PC-3 (cell line): ENCODE measurements around the gene ACTR6. TPM values are rescaled to one million over a fixed set of nuclear protein-coding genes. Genes with fewer than 3 reads are reported as not detected.
"Not testable (repeated sequence)": the region's sequence is repeated elsewhere in the genome, so short reads cannot be mapped to it uniquely, and the experiment has no call there.

Source experiments
- ATAC-seq: fragments of 200-7000 bp; cut with Tn5 transposase; 2 replicates; pipeline ENCODE4 v1.9.1; 2020; ENCODE audit warnings: mild to moderate bottlenecking, moderate library complexity
- BruUV-seq: library from RNA; stranded (reverse); fragments of 400-500 nt; replicated peaks from 2 replicates; lab custom pipeline; 2021; lab: Mats Ljungman, UMichigan
- CTCF ChIA-PET: fragments of 300-600 bp; sonication (Branson Sonifier 250); formaldehyde crosslinking; loops from one replicate; lab custom pipeline; 2022; ENCODE audit warnings: antibody characterized with exemption; lab: Charles Lee
- POLR2A ChIA-PET: fragments of 300-600 bp; sonication (Branson Sonifier 250); formaldehyde crosslinking; loops from one replicate; lab custom pipeline; 2022; ENCODE audit warnings: antibody characterized with exemption; ENCODE audit not compliant: unreplicated experiment; lab: Charles Lee
- DNase-seq: peaks from one replicate; pipeline ENCODE4 v3.0.0-alpha.2; 2015
- H2AFZ ChIP-seq: fragments of 300-600 bp; sonication (generic); 2 replicates; pipeline ENCODE4 v1.6.0; 2016; ENCODE audit warnings: antibody characterized with exemption, low read length
- H3F3A ChIP-seq: fragments of 300-600 bp; sonication (generic); one replicate; pipeline ENCODE4 v1.6.0; 2017; ENCODE audit warnings: antibody characterized with exemption, low read length, control low read depth, mild to moderate bottlenecking; ENCODE audit not compliant: unreplicated experiment
- H3K27ac ChIP-seq: fragments of 300-600 bp; sonication (generic); 2 replicates; pipeline ENCODE4 v1.5.1; 2016; ENCODE audit warnings: mild to moderate bottlenecking, low read length
- H3K27me3 ChIP-seq: fragments of 300-600 bp; sonication (generic); 2 replicates; pipeline ENCODE4 v1.6.1; 2016; ENCODE audit warnings: low read length, mixed read lengths
- H3K36me3 ChIP-seq: fragments of 300-600 bp; sonication (generic); 2 replicates; pipeline ENCODE4 v1.6.1; 2016; ENCODE audit warnings: low read depth, mixed run types, low read length, mixed read lengths
- H3K4me1 ChIP-seq: fragments of 300-600 bp; sonication (generic); 2 replicates; pipeline ENCODE4 v1.5.1; 2016; ENCODE audit warnings: low read length; ENCODE audit not compliant: insufficient read depth
- H3K4me2 ChIP-seq: fragments of 300-600 bp; sonication (generic); 2 replicates; pipeline ENCODE4 v1.6.0; 2016; ENCODE audit warnings: low read length
- H3K4me3 ChIP-seq: fragments of 300-600 bp; sonication (generic); 2 replicates; pipeline ENCODE4 v1.5.1; 2016; ENCODE audit warnings: mild to moderate bottlenecking, low read length, mixed read lengths
- H3K79me2 ChIP-seq: fragments of 300-600 bp; sonication (generic); 2 replicates; pipeline ENCODE4 v1.6.1; 2017; ENCODE audit warnings: low read length, mixed read lengths
- H3K9ac ChIP-seq: fragments of 300-600 bp; sonication (generic); 2 replicates; pipeline ENCODE4 v1.6.0; 2016; ENCODE audit warnings: mild to moderate bottlenecking, low read length
- H3K9me2 ChIP-seq: fragments of 300-600 bp; sonication (generic); replicated peaks from 2 replicates; pipeline ENCODE4 v1.6.1; 2016; ENCODE audit warnings: mixed run types, low read length, mixed read lengths
- H3K9me3 ChIP-seq: fragments of 300-600 bp; sonication (generic); 2 replicates; pipeline ENCODE4 v1.6.1; 2016; ENCODE audit warnings: low read length, mixed read lengths
- H4K20me1 ChIP-seq: fragments of 300-600 bp; sonication (generic); 2 replicates; pipeline ENCODE4 v1.6.1; 2016; ENCODE audit warnings: low read length, mixed read lengths
- EZH2 ChIP-seq: fragments of 300-600 bp; sonication (generic); IDR thresholded peaks from one replicate; pipeline ENCODE4 v1.6.1; 2017; ENCODE audit warnings: antibody characterized with exemption, mild to moderate bottlenecking, low read length; ENCODE audit not compliant: unreplicated experiment
- EZH2phosphoT487 ChIP-seq: fragments of 300-600 bp; sonication (generic); IDR thresholded peaks from 2 replicates; pipeline ENCODE4 v1.6.1; 2018; ENCODE audit warnings: mild to moderate bottlenecking, antibody characterized with exemption, low read length, borderline replicate concordance
- intact Hi-C: fragments of 100-400 bp; cut with micrococcal nuclease; formaldehyde crosslinking; loops from 2 replicates; pipeline ENCODE4 v1.9.0; 2023
- total RNA-seq: library from RNA; depleted of rRNA; stranded (reverse); fragments of >200 nt; gene quantifications from 2 replicates; pipeline ENCODE4 v1.2.3, GENCODE V29; 2014
- TF ChIP-seq, protein P1 (sequence below): fragments of 300-600 bp; sonication (generic); conservative IDR thresholded peaks from 2 replicates; pipeline ENCODE4 v1.5.1; 2017; ENCODE audit warnings: antibody characterized with exemption, low read depth, mild to moderate bottlenecking, low read length

The ACTR6 gene
- total RNA-seq, 1 experiment from 2014 or later, result 21.2 TPM

DNA sequence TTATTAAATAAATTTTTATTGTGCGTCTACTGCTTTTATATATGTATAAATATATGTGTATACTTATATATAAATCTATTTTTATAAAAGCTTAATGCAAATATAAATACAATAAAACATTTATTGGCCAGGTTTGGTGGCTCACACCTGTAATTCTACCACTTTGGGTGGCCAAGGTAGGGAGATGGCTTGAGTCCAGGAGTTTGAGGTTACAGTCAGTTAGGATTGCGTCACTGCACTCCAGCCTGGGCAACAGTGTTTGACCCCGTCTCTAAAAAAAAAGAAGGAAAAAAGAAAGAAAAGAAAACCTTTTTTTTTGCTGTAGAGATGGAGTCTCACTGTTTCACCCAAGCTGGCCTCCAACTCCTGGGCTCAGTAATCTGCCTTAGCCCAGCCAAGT lies 20.9 kb downstream of the ACTR6 start:
- Histone ChIP-seq H3K9me2 (no peaks in the 10 kb centered on the region), H3K4me3 (no peak overlapping the region), H4K20me1 (no peaks in the 10 kb centered on the region), H3K27me3 (no peaks in the 10 kb centered on the region), H3K4me2 (no peak overlapping the region), H3K27ac (no peak overlapping the region), H3K36me3 (peaks cover 15% of the 10 kb centered on the region), H3K79me2 (no peaks in the 10 kb centered on the region), H3F3A (no peaks in the 10 kb centered on the region), H3K4me1 (peaks cover 4% of the 10 kb centered on the region; the same call in 1 of the 2 replicates), H3K9ac (no peak overlapping the region), H3K9me3 (no peaks in the 10 kb centered on the region), H2AFZ (no peak overlapping the region)
- intact Hi-C loops, result loop anchor here (5.0 to 10.0 kb wide), 2 partner anchors 59 to 237 kb away; partner anchors contain the start of gene ANKS1B
- BruUV-seq, result no TSS peak
- ChIA-PET CTCF (no interaction called here), POLR2A (no interaction called here)
- DNase-seq (peak; percentile 57), ATAC-seq (peak; percentile 11; the same call in 1 of the 2 replicates)
- TF ChIP-seq, protein P1, sequence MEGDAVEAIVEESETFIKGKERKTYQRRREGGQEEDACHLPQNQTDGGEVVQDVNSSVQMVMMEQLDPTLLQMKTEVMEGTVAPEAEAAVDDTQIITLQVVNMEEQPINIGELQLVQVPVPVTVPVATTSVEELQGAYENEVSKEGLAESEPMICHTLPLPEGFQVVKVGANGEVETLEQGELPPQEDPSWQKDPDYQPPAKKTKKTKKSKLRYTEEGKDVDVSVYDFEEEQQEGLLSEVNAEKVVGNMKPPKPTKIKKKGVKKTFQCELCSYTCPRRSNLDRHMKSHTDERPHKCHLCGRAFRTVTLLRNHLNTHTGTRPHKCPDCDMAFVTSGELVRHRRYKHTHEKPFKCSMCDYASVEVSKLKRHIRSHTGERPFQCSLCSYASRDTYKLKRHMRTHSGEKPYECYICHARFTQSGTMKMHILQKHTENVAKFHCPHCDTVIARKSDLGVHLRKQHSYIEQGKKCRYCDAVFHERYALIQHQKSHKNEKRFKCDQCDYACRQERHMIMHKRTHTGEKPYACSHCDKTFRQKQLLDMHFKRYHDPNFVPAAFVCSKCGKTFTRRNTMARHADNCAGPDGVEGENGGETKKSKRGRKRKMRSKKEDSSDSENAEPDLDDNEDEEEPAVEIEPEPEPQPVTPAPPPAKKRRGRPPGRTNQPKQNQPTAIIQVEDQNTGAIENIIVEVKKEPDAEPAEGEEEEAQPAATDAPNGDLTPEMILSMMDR, result no peak
- TF ChIP-seq EZH2 (no peak), EZH2phosphoT487 (no peak)

DNA sequence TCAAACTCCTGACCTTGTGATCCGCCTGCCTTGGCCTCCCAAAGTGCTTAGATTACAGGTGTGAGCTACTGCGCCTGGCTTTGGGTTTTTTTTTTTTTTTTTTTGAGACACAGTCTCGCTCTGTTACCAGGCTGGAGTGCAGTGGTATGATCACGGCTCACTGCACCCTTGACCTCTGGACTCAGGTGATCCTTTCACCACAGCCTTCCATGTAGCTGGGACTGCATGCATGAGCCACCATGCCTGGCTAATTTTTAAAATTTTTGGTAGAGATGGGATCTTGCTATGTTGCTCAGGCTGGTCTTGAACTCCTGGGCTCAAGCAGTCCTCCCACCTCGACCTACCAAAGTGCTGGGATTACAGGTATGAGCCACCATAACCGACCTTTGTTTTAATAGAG lies 21.6 kb downstream of the ACTR6 start:
- H3K27me3 ChIP-seq, H2AFZ ChIP-seq, H3K79me2 ChIP-seq, POLR2A ChIA-PET, H3K27ac ChIP-seq, H3K4me3 ChIP-seq, H3K4me1 ChIP-seq, BruUV-seq, H3K9me2 ChIP-seq, ATAC-seq, H3K4me2 ChIP-seq, CTCF ChIA-PET, H3K9ac ChIP-seq, DNase-seq, H3K9me3 ChIP-seq, H4K20me1 ChIP-seq, H3F3A ChIP-seq: not testable (repeated sequence)
- intact Hi-C loops, result loop anchor here (5.0 to 10.0 kb wide), 2 partner anchors 60 to 237 kb away; partner anchors contain the start of gene ANKS1B
- H3K36me3 ChIP-seq, result peaks cover 15% of the 10 kb centered on the region

DNA sequence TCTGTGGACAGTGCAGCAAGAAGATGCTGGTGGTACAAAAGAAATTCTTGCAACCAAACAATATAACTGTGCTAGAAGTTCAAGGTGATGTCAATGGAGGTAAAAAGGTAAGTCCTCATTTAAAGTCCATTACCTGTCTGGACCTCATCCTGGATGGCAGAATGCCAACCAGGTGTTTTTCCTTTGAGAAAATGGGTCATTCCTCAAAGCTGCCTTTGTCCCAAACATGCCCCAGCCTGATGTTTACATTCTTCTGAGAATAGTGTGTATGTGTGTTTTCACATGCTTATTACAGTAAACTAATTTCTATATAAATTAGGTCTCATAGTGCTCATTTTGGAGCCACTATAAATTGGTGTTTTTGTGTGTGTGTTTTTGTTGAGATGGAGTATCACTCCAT lies 24.9 kb downstream of the ACTR6 start:
- peaks cover 15% of the 10 kb centered on the region for H3K4me1 ChIP-seq
- H3K36me3 ChIP-seq, result peaks cover 4% of the 10 kb centered on the region; the same call in 1 of the 2 replicates
- no peak overlapping the region for H3K27ac ChIP-seq
- H3K27me3 ChIP-seq, result no peaks in the 10 kb centered on the region
- no TSS peak for BruUV-seq
- H3K9me3 ChIP-seq, result no peaks in the 10 kb centered on the region
- no peak overlapping the region for H3K9ac ChIP-seq
- TF ChIP-seq, protein P1, result no peak
- TF ChIP-seq EZH2 (no peak), EZH2phosphoT487 (no peak)
- H2AFZ ChIP-seq, result no peak overlapping the region
- intact Hi-C loops, result loop anchor here (2.0 to 10.0 kb wide), 4 partner anchors 53 to 241 kb away; partner anchors contain the start of gene ANKS1B
- CTCF ChIA-PET, result no interaction called here
- ATAC-seq (no peak), DNase-seq (peak; percentile 12)
- no peaks in the 10 kb centered on the region for H3K9me2 ChIP-seq
- H3F3A ChIP-seq, result no peaks in the 10 kb centered on the region
- no peaks in the 10 kb centered on the region for H3K79me2 ChIP-seq
- POLR2A ChIA-PET, result no interaction called here
- no peaks in the 10 kb centered on the region for H4K20me1 ChIP-seq
- no peak overlapping the region for H3K4me3 ChIP-seq
- H3K4me2 ChIP-seq, result no peak overlapping the region
